GM12865 (cell line): ENCODE measurements around the gene REG3G.

Experiments
- DNase-seq: peaks from one replicate; pipeline ENCODE4 v3.0.0; 2010; ENCODE audit warnings: low read depth
- H3K4me3 ChIP-seq: 2 replicates; pipeline ENCODE4 v1.5.1; 2011; ENCODE audit warnings: mild to moderate bottlenecking, low read depth, low read length, control low read depth
- CTCF ChIP-seq: IDR thresholded peaks from 2 replicates; pipeline ENCODE4 v1.5.1; 2011; ENCODE audit warnings: low read length, control low read depth, low read depth, inconsistent platforms; ENCODE audit not compliant: insufficient read depth; ENCODE audit errors: missing control alignments

The REG3G gene

DNA sequence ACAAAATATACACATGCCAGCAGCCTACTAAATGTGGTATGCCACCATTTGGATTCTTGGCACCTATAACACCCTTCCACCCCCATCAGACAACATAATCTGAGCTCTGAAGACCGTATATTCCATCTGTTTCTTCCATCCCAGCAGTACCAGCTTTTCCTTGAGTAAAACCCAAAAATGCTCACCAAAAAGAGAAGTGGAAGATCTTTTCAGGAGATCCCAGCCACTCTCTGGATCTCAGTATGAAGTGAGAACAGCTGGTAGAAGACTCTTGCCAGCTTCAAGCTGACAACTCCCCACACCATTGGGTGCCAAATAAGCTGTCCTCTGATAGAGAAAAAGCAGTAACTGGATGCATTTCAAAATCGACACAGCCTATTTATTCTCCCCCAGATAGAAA is 39.7 kb downstream of the REG3G start:
- no peak overlapping the region for H3K4me3 ChIP-seq
- DNase-seq, result no peak
- TF ChIP-seq CTCF, result no peak

DNA sequence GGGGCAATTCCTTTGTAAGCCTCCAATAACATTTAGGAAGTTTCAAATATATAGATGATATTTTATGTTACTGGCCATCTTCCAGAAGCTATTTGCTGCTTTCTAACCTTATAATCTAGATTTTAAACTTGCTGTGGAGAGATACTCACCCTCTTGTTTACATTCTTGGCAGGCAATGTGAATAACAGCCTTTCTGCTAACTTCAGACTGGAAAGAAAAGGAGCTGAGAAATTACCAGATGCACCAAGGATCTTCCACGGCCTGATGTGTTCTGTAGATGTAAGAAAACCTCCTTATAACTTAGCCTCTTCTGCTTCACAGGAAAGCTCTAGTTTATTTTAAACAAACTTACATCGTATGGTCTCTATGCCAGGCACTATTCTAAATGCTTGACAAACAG is 45.6 kb downstream of the REG3G start:
- TF ChIP-seq CTCF, result no peak
- H3K4me3 ChIP-seq, result no peak overlapping the region
- no peak for DNase-seq
